Measurements from ENCODE around the gene CEMIP. TPM values are rescaled to one million over a fixed set of nuclear protein-coding genes. Genes with fewer than 3 reads are reported as not detected.

The CEMIP gene
- total and polyA plus RNA-seq, 2 of the 8 experiments (the other 6 are each of a cell fraction or from before 2014, with no cell fraction given) = 0.11 to 0.60 TPM

GRCh38 chr15:80989518-80990478 lies 210.6 kb downstream of the CEMIP start, which contains the start of gene MESD (continued):
- TF ChIP-seq BCL11A (IDR thresholded peaks at IDR 0.05; ENCODE audit: low read depth in 2 of 2, low read length in 2 of 2) = no peak
